ENCODE data around the gene LTO1. TPM values are rescaled to one million over a fixed set of nuclear protein-coding genes. Genes with fewer than 3 reads are reported as not detected.

Gene LTO1
- total and polyA plus RNA-seq, 2 of the 13 experiments (the other 11 are each of a cell fraction or from before 2014, with no cell fraction given): 11.8 to 15.0 TPM

- TF ChIP-seq CTCF (CRISPR knock-in tag; IDR thresholded peaks at IDR 0.05) (peak; percentile 79), AGO2 (optimal IDR thresholded peaks at IDR 0.05; ENCODE audit: low read depth, low read length) (peak; percentile 57), SPEN (CRISPR knock-in tag; IDR thresholded peaks at IDR 0.05; ENCODE audit: low read depth) (peak; percentile 34; the same call in 1 of the 2 replicates), TGIF2 (CRISPR knock-in tag; IDR thresholded peaks at IDR 0.05) (peak; percentile 69; the same call in 1 of the 2 replicates), ZNF550 (CRISPR knock-in tag; IDR thresholded peaks at IDR 0.05; ENCODE audit: borderline replicate concordance) (peak; percentile 60; the same call in 1 of the 2 replicates), MXD4 (CRISPR knock-in tag; IDR thresholded peaks at IDR 0.05) (peak; percentile 86; the same call in 1 of the 2 replicates), MAZ (IDR thresholded peaks at IDR 0.05; ENCODE audit: borderline replicate concordance, low read depth, low read length) (no peak; the same call in 1 of the 2 replicates), MAZ (CRISPR knock-in tag; IDR thresholded peaks at IDR 0.05; ENCODE audit: low read depth) (peak; percentile 69), SKI (IDR thresholded peaks at IDR 0.05; ENCODE audit: partially characterized antibody) (peak; percentile 68), ZNF350 (CRISPR knock-in tag; IDR thresholded peaks at IDR 0.05; ENCODE audit: borderline replicate concordance, low read depth) (peak; percentile 49; the same call in 1 of the 2 replicates), YY1 (IDR thresholded peaks at IDR 0.05; ENCODE audit: insufficient read depth, insufficient replicate concordance, low read depth, low read length) (no peak), ZNF280B (CRISPR knock-in tag; IDR thresholded peaks at IDR 0.05; ENCODE audit: borderline replicate concordance) (peak; percentile 63; the same call in 1 of the 2 replicates), IRF2 (CRISPR knock-in tag; IDR thresholded peaks at IDR 0.05) (peak; percentile 47; the same call in 1 of the 2 replicates), SP4 (CRISPR knock-in tag; IDR thresholded peaks at IDR 0.05) (no peak; the same call in 1 of the 2 replicates), KAT8 (CRISPR knock-in tag; IDR thresholded peaks at IDR 0.05) (peak; percentile 69), AGO1 (IDR thresholded peaks at IDR 0.05; ENCODE audit: low read depth, low read length, poor library complexity, severe bottlenecking) (peak; percentile 44), ATF2 (CRISPR knock-in tag; IDR thresholded peaks at IDR 0.05) (peak; percentile 40; the same call in 1 of the 2 replicates), ZNF564 (CRISPR knock-in tag; IDR thresholded peaks at IDR 0.05) (peak; percentile 63; the same call in 1 of the 2 replicates), TFDP1 (CRISPR knock-in tag; IDR thresholded peaks at IDR 0.05; ENCODE audit: borderline replicate concordance) (peak; percentile 90; the same call in 1 of the 2 replicates), SOX5 (CRISPR knock-in tag; IDR thresholded peaks at IDR 0.05; ENCODE audit: borderline replicate concordance) (peak; percentile 29; the same call in 1 of the 2 replicates), PLRG1 (conservative IDR thresholded peaks at IDR 0.05) (no peak)
These were observed 30.8 kb downstream of the LTO1 start (continued) for GRCh38 chr11:69644071-69644961.

Data from HepG2 (cell line).